Stomach (tissue), 4 donors: Measurements from ENCODE around the gene DUSP16.

Source experiments
- CTCF ChIP-seq, 7 experiments: fragments of 450-650 bp in 4 of 7; fragments of 200-600 bp in 3 of 7; sonication (generic) in 3 of 7; IDR thresholded peaks; one replicate each; pipeline ENCODE4 v1.5.1; 2016 to 2019; ENCODE audit warnings: antibody characterized with exemption in 7 of 7, control low read depth in 2 of 7, mild to moderate bottlenecking in 1 of 7
- POLR2A ChIP-seq, 4 donors: fragments of 450-650 bp; IDR thresholded peaks; one replicate each; pipeline ENCODE4 v1.6.1; 2016; ENCODE audit warnings: antibody characterized with exemption in 4 of 4, control low read depth in 2 of 4, mild to moderate bottlenecking in 1 of 4, moderate library complexity in 1 of 4
- POLR2AphosphoS5 ChIP-seq, 3 donors: sonication (generic); formaldehyde crosslinking; IDR thresholded peaks; one replicate each; pipeline ENCODE4 v1.6.1; 2016; ENCODE audit warnings: antibody characterized with exemption in 3 of 3

GRCh38 chr12:12486661-12487240 lies 75.9 kb downstream of the DUSP16 start:
- TF ChIP-seq CTCF (IDR thresholded peaks at IDR 0.05) = no peak
- TF ChIP-seq POLR2AphosphoS5 (IDR thresholded peaks at IDR 0.05) = no peak
- no peak for TF ChIP-seq POLR2A (IDR thresholded peaks at IDR 0.05)
